T-helper 1 cell treated with Interleukin-12 subunit alpha and Interleukin-12 subunit beta and Interleukin-4 antibody, amounts not matched to agents 30 μg/mL and 1 μg/mL, for 36 hours (primary cell): ENCODE data around the gene UPF1.

Experiments
- H3K27ac Mint-ChIP-seq: one replicate; pipeline ENCODE4 v1.8.0; 2021; ENCODE audit warnings: mild to moderate bottlenecking, mixed read lengths
- H3K27me3 Mint-ChIP-seq: one replicate; pipeline ENCODE4 v1.8.0; 2021; ENCODE audit warnings: low read depth, mixed read lengths
- H3K36me3 Mint-ChIP-seq: one replicate; pipeline ENCODE4 v1.8.0; 2021; ENCODE audit warnings: low read depth, mixed read lengths
- H3K4me1 Mint-ChIP-seq: one replicate; pipeline ENCODE4 v1.8.0; 2021; ENCODE audit warnings: low read depth, mixed read lengths
- H3K4me3 Mint-ChIP-seq: one replicate; pipeline ENCODE4 v1.8.0; 2021; ENCODE audit warnings: mild to moderate bottlenecking, moderate library complexity, mixed read lengths
- H3K9me3 Mint-ChIP-seq: one replicate; pipeline ENCODE4 v1.8.0; 2021; ENCODE audit warnings: mixed read lengths

The UPF1 gene

GRCh38 chr19:18831524-18832305 is at the start of gene UPF1:
TSS of gene UPF1 (plus strand) at chr19:18831959. CDS start at chr19:18832210, 251 bp downstream.
- Mint-ChIP-seq H3K36me3 (peaks cover 28% of the 10 kb centered on the region), H3K27ac (peak within 1 kb of the TSS; percentile 94), H3K4me3 (peak within 1 kb of the TSS; percentile 97), H3K27me3 (peaks cover 11% of the 10 kb centered on the region), H3K4me1 (peaks cover 34% of the 10 kb centered on the region), H3K9me3 (no peaks in the 10 kb centered on the region)

- H3K27ac Mint-ChIP-seq, result no peak overlapping the region
- peaks cover 30% of the 10 kb centered on the region for H3K27me3 Mint-ChIP-seq
Measured at GRCh38 chr19:18782559-18783225, 49.1 kb upstream of the UPF1 start.

GRCh38 chr19:18783958-18784785 is 47.6 kb upstream of the UPF1 start:
- peaks cover 11% of the 10 kb centered on the region for H3K4me1 Mint-ChIP-seq
- H3K4me3 Mint-ChIP-seq, result no peak overlapping the region
- H3K9me3 Mint-ChIP-seq, result no peaks in the 10 kb centered on the region
- no peaks in the 10 kb centered on the region for H3K36me3 Mint-ChIP-seq
- no peak overlapping the region for H3K27ac Mint-ChIP-seq
- peaks cover 42% of the 10 kb centered on the region for H3K27me3 Mint-ChIP-seq

More at GRCh38 chr19:18782559-18783225, 49.1 kb upstream of the UPF1 start:
- Mint-ChIP-seq H3K4me1 (peaks cover 8% of the 10 kb centered on the region), H3K9me3 (no peaks in the 10 kb centered on the region), H3K4me3 (no peak overlapping the region), H3K36me3 (no peaks in the 10 kb centered on the region)

GRCh38 chr19:18784786-18785120 is 47.0 kb upstream of the UPF1 start:
- H3K9me3 Mint-ChIP-seq, result no peaks in the 10 kb centered on the region
- H3K36me3 Mint-ChIP-seq, result peaks cover 1% of the 10 kb centered on the region
- H3K4me3 Mint-ChIP-seq, result no peak overlapping the region
- peaks cover 13% of the 10 kb centered on the region for H3K4me1 Mint-ChIP-seq
- no peak overlapping the region for H3K27ac Mint-ChIP-seq
- peaks cover 48% of the 10 kb centered on the region for H3K27me3 Mint-ChIP-seq

GRCh38 chr19:18785179-18786124 is 46.3 kb upstream of the UPF1 start:
- H3K36me3 Mint-ChIP-seq, result peaks cover 4% of the 10 kb centered on the region
- no peak overlapping the region for H3K4me3 Mint-ChIP-seq
- peaks cover 55% of the 10 kb centered on the region for H3K27me3 Mint-ChIP-seq
- peaks cover 16% of the 10 kb centered on the region for H3K4me1 Mint-ChIP-seq
- no peak overlapping the region for H3K27ac Mint-ChIP-seq
- H3K9me3 Mint-ChIP-seq, result no peaks in the 10 kb centered on the region

GRCh38 chr19:18788529-18789421 is 43.0 kb upstream of the UPF1 start:
- peak overlapping the region; percentile 83 for H3K27ac Mint-ChIP-seq

DNA sequence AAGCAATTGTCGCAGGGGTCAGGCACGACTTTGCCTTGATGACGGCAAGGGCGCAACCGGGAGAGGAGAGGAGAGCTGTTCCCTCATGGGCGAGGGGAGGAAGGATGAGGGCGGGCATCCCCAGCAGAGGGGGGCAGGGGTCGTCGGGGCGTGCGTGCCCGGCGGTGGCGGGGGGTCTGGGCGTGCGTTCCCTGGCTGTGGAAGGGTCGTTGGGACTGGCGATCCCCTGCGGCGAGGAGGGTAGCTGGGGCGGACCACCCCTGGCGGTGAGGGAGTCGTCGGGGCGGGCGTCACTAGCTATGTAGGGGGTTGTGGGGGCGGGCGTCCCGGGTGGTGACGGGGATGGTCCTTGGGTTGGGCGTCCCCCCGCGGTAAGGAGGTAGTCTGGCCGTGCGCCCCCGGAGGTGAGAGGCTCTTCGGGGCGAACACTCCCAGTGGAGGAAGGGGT is 42.3 kb upstream of the UPF1 start:
- H3K9me3 Mint-ChIP-seq, result no peaks in the 10 kb centered on the region
- peaks cover 85% of the 10 kb centered on the region for H3K27me3 Mint-ChIP-seq
- H3K36me3 Mint-ChIP-seq, result peaks cover 4% of the 10 kb centered on the region
- peaks cover 17% of the 10 kb centered on the region for H3K4me1 Mint-ChIP-seq
- H3K4me3 Mint-ChIP-seq, result no peak overlapping the region
- peak overlapping the region; percentile 83 for H3K27ac Mint-ChIP-seq

More at GRCh38 chr19:18788529-18789421, 43.0 kb upstream of the UPF1 start:
- H3K9me3 Mint-ChIP-seq, result no peaks in the 10 kb centered on the region
- peaks cover 4% of the 10 kb centered on the region for H3K36me3 Mint-ChIP-seq
- H3K4me3 Mint-ChIP-seq, result peak overlapping the region; percentile 31
- peaks cover 17% of the 10 kb centered on the region for H3K4me1 Mint-ChIP-seq
- H3K27me3 Mint-ChIP-seq, result peaks cover 85% of the 10 kb centered on the region

GRCh38 chr19:18789883-18790565 is 41.7 kb upstream of the UPF1 start:
- no peaks in the 10 kb centered on the region for H3K9me3 Mint-ChIP-seq
- peak overlapping the region; percentile 68 for H3K4me3 Mint-ChIP-seq
- H3K36me3 Mint-ChIP-seq, result peaks cover 4% of the 10 kb centered on the region
- H3K4me1 Mint-ChIP-seq, result peaks cover 17% of the 10 kb centered on the region
- peaks cover 89% of the 10 kb centered on the region for H3K27me3 Mint-ChIP-seq
- H3K27ac Mint-ChIP-seq, result peak overlapping the region; percentile 84

DNA sequence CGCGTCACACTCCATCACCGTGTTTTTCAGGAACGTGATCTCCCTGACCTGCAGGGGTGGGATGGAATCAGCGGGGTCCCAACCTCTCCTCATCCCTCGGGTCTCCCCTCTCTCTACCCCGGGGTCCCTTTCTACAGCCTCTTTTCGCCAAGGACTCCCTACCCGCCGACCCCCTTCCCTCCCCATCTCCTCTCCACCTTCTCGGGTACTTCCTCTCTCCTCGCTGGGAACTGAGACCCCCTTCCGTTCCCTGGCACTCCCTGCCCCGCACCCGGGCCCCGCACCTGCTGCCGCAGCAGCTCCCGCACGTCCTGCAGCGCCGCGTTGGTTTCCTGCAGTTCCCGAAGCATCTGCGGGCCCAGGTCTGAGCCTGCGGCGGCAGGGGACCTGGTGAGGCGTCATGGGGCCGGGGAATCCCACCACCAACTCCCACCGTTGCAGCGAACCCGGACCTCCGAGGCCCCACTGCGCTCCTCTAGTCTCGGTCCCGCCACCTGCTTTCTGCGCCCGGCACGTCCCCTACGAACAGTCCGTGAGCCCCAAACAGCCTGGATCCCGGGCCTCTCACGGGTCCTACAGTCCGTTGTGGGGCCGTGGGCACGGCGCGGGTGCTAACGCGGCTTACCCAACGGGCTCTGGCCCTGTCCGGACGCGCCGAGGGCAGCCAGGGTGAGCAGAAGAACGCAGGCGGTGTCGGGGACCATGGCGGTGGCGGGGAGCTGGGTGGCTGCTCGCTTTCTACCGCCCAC is 41.0 kb upstream of the UPF1 start, which contains the start of gene COMP:
COMP (minus strand) TSS at position 740 of the 749 bp plus-strand sequence; CDS start at position 704, 36 bp downstream.
- Mint-ChIP-seq H3K4me3 (peak within 1 kb of the TSS; percentile 68), H3K27ac (peak within 1 kb of the TSS; percentile 84), H3K27me3 (peaks cover 83% of the 10 kb centered on the region), H3K9me3 (no peaks in the 10 kb centered on the region), H3K4me1 (peaks cover 13% of the 10 kb centered on the region), H3K36me3 (peaks cover 4% of the 10 kb centered on the region)

GRCh38 chr19:18791315-18791678 is 40.5 kb upstream of the UPF1 start:
- Mint-ChIP-seq H3K4me3 (no peak overlapping the region), H3K27ac (no peak overlapping the region), H3K27me3 (peaks cover 82% of the 10 kb centered on the region), H3K36me3 (peaks cover 4% of the 10 kb centered on the region), H3K4me1 (peaks cover 13% of the 10 kb centered on the region), H3K9me3 (no peaks in the 10 kb centered on the region)

GRCh38 chr19:18792661-18793060 is 39.1 kb upstream of the UPF1 start:
- no peak overlapping the region for H3K4me3 Mint-ChIP-seq
- no peaks in the 10 kb centered on the region for H3K9me3 Mint-ChIP-seq
- H3K36me3 Mint-ChIP-seq, result peaks cover 4% of the 10 kb centered on the region
- peak overlapping the region; percentile 22 for H3K27ac Mint-ChIP-seq
- H3K4me1 Mint-ChIP-seq, result peaks cover 9% of the 10 kb centered on the region
- H3K27me3 Mint-ChIP-seq, result peaks cover 81% of the 10 kb centered on the region
